NB4 (cell line): ENCODE measurements around the gene RPP21.

Source experiments
- DNase-seq: peaks from one replicate; pipeline ENCODE4 v3.0.0; 2010; ENCODE audit warnings: low read depth
- H3K4me3 ChIP-seq: one replicate; pipeline ENCODE4 v1.5.1; 2011; ENCODE audit warnings: mild to moderate bottlenecking, low read depth, low read length, moderate library complexity
- CTCF ChIP-seq: IDR thresholded peaks from one replicate; pipeline ENCODE4 v1.5.1; 2012; ENCODE audit warnings: low read depth, low read length
- MAX ChIP-seq: IDR thresholded peaks from 2 replicates; pipeline ENCODE4 v1.6.1; 2011; ENCODE audit warnings: low read depth, low read length
- MYC ChIP-seq: IDR thresholded peaks from 2 replicates; pipeline ENCODE4 v1.6.1; 2011; ENCODE audit warnings: low read depth, low read length
- POLR2A ChIP-seq: IDR thresholded peaks from 2 replicates; pipeline ENCODE4 v1.6.1; 2011; ENCODE audit warnings: mild to moderate bottlenecking; ENCODE audit not compliant: insufficient read length; ENCODE audit errors: extremely low read depth

The RPP21 gene

GRCh38 chr6:30357678-30358540 lies 13.0 kb downstream of the RPP21 start:
- no peak overlapping the region for H3K4me3 ChIP-seq
- DNase-seq = peak; percentile 75
- TF ChIP-seq POLR2A = no peak
- TF ChIP-seq MYC = no peak
- TF ChIP-seq MAX = no peak
- TF ChIP-seq CTCF = peak; percentile 87

- DNase-seq = no peak
- no peak for TF ChIP-seq CTCF
- no peak for TF ChIP-seq MYC
- no peak for TF ChIP-seq MAX
- TF ChIP-seq POLR2A = no peak
- no peak overlapping the region for H3K4me3 ChIP-seq
Observed at GRCh38 chr6:30359276-30359675, 14.3 kb downstream of the RPP21 start.

GRCh38 chr6:30360139-30360538 lies 15.2 kb downstream of the RPP21 start:
- no peak for DNase-seq
- H3K4me3 ChIP-seq = no peak overlapping the region
- TF ChIP-seq MYC (no peak), POLR2A (no peak), MAX (no peak), CTCF (no peak)

- no peak for DNase-seq
- H3K4me3 ChIP-seq = no peak overlapping the region
- no peak for TF ChIP-seq POLR2A
- TF ChIP-seq CTCF = no peak
- TF ChIP-seq MYC = no peak
- no peak for TF ChIP-seq MAX
Observed at GRCh38 chr6:30361661-30362060, 16.7 kb downstream of the RPP21 start.

- no peak overlapping the region for H3K4me3 ChIP-seq
Observed at GRCh38 chr6:30363459-30363858, 18.5 kb downstream of the RPP21 start.

More at GRCh38 chr6:30363459-30363858, 18.5 kb downstream of the RPP21 start:
- no peak for DNase-seq
- no peak for TF ChIP-seq POLR2A
- no peak for TF ChIP-seq MYC
- no peak for TF ChIP-seq CTCF
- TF ChIP-seq MAX = no peak
